Posterior cingulate gyrus (tissue), 11 donors: ENCODE results near the gene PAM.
"Not testable (repeated sequence)": the region's sequence is repeated elsewhere in the genome, so short reads cannot be mapped to it uniquely, and the experiment has no call there.

ENCODE experiments used
- DNase-seq, 10 donors: peaks; one replicate each; pipeline versions ENCODE4 v3.0.0 to v3.0.0-alpha.2; 2020 to 2021; ENCODE audit warnings: mixed read lengths in 3 of 10
- intact Hi-C: fragments of 100-400 bp; cut with DNase I; formaldehyde crosslinking; loops from one replicate; pipeline ENCODE4 v1.15.1; 2023

Gene PAM

GRCh38 chr5:102775756-102776155, 20.7 kb downstream of the PAM start:
- DNase-seq, intact Hi-C loops: not testable (repeated sequence)

GRCh38 chr5:102777099-102777498, 22.0 kb downstream of the PAM start:
- intact Hi-C loops: no loop called here
- DNase-seq: no peak

- intact Hi-C loops: no loop called here
- DNase-seq: no peak
Observed at GRCh38 chr5:102778478-102778877, 23.4 kb downstream of the PAM start.

DNA sequence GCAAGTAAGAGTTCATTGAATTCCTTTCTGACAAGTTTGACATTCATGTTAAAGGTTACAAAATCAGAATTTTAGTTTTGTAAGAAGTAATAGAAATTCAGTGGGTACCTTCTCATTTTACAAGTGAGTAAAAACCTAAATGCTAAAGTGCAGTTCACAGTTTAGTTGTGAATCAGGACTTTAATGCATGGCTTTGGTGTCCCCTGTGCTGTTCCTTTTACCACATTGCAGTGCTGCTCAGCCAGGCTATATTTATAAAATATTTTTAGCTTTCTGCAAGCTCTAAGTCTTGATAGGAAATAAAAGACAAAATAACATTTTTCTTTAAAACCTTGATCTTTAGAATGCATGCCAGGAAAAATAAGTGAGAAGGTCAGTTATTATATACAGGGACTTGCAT, 26.3 kb downstream of the PAM start:
- intact Hi-C loops: no loop called here
- no peak for DNase-seq

DNA sequence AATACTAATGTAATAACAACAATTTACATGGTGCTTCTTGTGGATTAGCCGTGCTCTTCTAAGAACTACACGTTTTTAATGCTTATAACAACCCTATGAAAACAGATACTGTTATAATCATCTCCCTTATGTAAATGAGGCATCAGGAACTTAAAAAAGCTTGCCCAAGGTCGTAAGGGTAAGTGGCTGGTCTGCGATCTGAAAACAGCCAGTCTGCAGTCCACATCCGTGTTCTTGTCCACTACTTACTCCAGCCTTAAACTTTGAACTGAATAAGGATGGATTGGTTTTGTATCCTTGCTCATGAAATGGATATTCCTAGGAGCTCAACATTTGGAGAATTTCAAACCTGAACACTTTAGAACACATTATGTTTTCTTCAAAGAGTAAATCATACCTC, 26.7 kb downstream of the PAM start:
- intact Hi-C loops: no loop called here
- DNase-seq: no peak

DNA sequence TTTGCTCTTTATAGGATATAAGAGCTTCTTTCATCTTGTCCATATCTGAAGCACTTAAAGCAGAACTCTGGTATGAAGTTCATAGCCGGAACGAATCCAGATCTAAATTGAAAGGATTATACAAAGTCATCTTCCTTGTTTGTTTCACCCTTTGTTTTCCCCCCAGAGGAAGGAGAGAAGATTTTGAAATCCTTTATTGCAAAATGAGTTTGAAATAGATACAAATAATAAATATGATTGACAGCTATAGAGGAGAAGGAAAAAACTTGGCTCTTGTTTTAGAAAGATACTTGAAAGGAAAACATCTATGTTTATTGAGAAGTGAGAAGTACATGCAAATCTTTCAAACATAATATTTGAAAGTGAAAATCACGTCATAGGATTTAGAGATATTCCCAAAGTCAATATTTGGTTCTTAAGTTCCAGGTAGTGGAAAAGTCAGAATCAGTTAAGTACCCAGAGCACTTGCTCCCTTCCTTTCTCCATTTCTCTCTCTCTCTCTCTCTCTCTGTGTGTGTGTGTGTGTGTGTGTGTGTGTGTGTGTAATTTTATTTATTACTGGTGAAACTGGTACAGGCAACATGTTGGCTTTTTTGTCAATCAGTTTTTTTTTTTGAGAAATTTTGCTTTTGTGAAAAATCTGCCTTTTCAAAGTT, 27.2 kb downstream of the PAM start:
- DNase-seq: no peak
- intact Hi-C loops: no loop called here

DNA sequence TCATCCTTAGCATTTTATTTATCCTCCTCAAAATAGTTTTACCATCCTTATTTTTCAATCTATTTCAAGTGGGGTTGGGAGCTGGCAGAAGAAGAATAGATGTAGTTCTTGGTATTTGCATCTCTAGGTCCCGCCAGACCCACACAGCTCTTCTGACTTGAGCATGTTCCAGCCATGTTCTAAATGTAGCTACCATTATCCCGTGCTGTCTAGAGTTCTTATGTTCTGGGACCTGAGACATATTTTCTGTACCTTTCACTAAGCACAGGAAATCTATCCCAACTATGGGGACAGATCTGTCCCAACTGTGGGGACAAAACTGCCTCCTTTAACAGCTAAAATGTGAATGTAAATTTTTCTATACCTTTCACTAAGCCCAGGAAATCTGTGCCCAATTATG, 32.0 kb downstream of the PAM start:
- intact Hi-C loops: no loop called here
- no peak for DNase-seq

DNA sequence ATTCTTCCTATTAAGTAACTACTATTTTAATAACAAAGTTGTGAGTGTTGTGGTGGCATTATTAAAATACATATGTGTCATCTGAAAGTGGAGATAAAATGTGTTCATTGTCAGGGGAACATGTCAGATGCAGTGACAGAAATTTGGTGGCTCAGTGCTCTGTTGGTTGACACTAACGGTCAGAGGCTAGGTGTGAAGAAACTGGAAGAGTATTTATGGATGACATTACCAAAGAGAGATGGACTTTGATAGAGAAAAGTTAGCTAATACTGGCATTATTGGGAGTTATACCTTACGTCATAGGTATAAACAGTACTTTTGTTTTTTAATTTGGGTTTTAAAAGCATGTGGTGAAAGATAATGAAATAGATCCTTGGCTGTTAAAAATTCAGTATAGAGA, 33.7 kb downstream of the PAM start:
- DNase-seq: no peak
- intact Hi-C loops: no loop called here

DNA sequence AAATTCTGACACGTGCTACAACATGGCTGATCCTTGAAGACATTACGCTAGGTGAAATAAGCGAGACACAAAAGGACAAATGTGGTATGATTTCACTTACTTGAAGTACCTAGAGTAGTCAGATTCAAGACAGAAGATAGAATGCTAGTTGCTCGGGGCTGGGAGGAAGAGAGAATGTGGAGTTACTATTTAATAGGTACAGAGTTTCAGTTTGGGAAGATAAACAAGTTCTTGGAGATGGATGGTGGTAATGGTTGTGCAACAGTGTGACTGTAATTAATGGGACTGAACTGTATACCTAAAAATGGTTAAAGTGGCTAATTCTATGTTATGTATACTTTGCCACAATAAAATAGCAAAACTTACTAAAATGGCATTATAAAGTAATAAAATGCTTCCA, 34.4 kb downstream of the PAM start:
- intact Hi-C loops: no loop called here
- no peak for DNase-seq

- intact Hi-C loops: no loop called here
- DNase-seq: no peak
Observed at GRCh38 chr5:102790748-102791147, 35.6 kb downstream of the PAM start.

DNA sequence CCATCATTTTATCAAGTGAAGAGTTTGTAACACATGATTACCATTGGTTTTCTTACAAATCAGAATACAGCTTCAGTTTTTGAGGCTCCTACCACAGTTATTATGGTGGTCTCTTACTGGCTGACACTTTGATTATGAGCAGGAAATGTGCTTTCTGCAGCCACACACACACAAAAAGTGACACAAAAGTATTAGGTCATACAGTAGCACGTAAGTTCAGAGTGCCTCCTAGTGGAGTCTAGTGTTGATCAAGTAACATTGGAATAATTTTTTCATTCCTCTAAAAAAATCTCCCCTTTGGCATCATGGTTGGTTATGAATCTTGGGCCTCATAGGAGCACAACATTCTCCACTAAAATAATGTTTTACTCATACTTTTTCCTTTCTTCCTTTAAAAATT, 37.6 kb downstream of the PAM start:
- no peak for DNase-seq
- intact Hi-C loops: no loop called here

DNA sequence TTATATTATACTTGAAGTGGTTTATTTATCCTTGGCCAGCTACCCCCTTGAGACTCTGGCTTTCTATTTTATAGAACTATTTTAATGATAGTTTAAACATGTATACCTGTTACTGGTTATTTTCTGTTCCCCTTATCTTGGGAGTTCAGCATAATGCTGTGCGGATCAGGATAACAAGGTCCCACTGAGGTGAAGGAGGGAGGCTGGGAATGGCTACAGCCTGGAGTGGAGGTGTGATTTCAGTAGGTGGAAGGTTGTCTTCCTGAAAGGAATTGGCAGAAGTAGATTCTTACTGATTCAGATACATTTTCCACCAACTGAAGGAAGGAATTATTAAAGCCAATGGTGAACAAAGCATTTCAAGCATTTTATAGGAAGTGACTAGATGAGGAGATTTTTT, 38.9 kb downstream of the PAM start:
- no peak for DNase-seq
- intact Hi-C loops: no loop called here

GRCh38 chr5:102794677-102795331, 39.7 kb downstream of the PAM start:
- no peak for DNase-seq
- intact Hi-C loops: no loop called here

GRCh38 chr5:102795526-102795925, 40.4 kb downstream of the PAM start:
- DNase-seq: no peak
- intact Hi-C loops: no loop called here

- intact Hi-C loops: no loop called here
- no peak for DNase-seq
Observed at GRCh38 chr5:102796009-102796408, 40.9 kb downstream of the PAM start.

- no peak for DNase-seq
- intact Hi-C loops: no loop called here
Observed at GRCh38 chr5:102796498-102796897, 41.4 kb downstream of the PAM start.

DNA sequence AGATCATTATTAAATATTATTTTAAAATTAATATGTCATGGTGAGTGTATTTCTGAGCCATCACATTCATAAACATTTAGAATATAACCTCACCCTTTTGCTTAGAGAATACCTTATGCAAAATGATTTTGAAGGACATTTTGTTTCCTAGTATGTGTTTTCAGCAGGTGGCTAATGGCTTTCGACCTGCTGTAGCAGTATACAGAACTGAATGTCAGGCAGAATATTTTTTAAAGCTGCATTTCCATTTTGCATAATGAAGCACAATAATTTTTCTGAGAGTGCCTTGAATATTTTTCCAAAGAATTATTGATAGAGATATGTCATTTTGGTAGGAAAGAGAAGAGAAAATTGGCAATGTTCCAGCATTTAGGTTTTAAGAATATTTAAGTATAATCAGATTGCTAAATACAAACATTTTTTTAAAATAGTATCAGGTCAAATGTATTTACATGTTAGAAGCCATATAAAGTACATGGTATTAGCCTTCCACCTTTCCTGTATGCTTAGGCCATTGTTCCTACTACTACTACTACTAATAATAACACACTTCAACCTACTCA, 42.3 kb downstream of the PAM start:
- intact Hi-C loops: no loop called here
- DNase-seq: no peak

- intact Hi-C loops: no loop called here
Observed at GRCh38 chr5:102798104-102798785, 43.1 kb downstream of the PAM start.

GRCh38 chr5:102799017-102799416, 43.9 kb downstream of the PAM start:
- DNase-seq: no peak
- intact Hi-C loops: no loop called here

More at GRCh38 chr5:102798104-102798785, 43.1 kb downstream of the PAM start:
- DNase-seq: no peak

DNA sequence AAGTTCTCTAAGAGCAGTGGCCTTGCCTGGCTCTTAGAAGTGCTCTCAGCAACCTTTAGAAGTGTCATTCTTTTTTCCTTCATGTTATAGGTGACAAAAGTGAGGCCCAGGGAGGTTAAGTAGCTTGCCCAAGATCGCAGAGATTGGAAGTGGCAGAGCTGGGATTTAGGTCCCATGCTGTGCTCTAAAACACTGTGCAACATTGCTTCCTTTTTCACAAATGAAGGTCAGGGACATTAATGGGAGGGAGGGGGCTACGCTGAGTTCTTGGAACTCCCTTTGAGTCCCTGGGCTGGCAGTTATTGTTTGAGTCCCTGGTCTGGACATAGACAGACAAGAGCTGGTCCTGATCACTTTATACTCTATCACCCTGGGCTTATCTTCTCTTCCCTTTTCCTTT, 45.3 kb downstream of the PAM start:
- intact Hi-C loops: no loop called here
- DNase-seq: no peak

GRCh38 chr5:102801371-102801770, 46.3 kb downstream of the PAM start:
- DNase-seq: no peak
- intact Hi-C loops: no loop called here
